ENCODE measurements around the gene SIPA1. TPM values are rescaled to one million over a fixed set of nuclear protein-coding genes. Genes with fewer than 3 reads are reported as not detected.

Gene SIPA1
- total RNA-seq, 4 donors from 2014 or later: 40.7 to 56.3 (median 45.8) TPM

DNA sequence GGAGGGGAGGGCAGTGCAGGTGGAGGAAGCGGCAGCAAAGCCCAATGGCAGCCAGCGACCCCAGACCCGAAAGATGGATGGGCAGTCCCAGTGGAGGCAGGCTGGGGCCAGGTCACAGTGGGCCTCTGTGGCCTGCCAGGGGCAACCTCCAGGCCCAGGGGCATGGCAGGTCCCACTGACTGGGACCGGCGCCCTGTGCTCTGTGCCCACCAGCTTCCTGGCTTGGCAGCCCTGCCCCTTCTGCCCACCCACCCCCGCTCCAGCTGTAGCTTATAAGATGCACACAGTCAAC is 38.0 kb upstream of the SIPA1 start:
- TF ChIP-seq EP300 (IDR thresholded peaks at IDR 0.05): no peak
- no peak for TF ChIP-seq CTCF (IDR thresholded peaks at IDR 0.05)
- TF ChIP-seq POLR2A (IDR thresholded peaks at IDR 0.05; ENCODE audit: low read depth): no peak
- TF ChIP-seq POLR2AphosphoS5 (IDR thresholded peaks at IDR 0.05): no peak
- no peaks in the 10 kb centered on the region for H3K9me3 ChIP-seq
- H3K27me3 ChIP-seq: no peaks in the 10 kb centered on the region
- no peak for DNase-seq (ENCODE audit: extremely low spot score)
- H3K36me3 ChIP-seq: peaks cover 9 to 81% (median 74%) of the 10 kb centered on the region in 4 donors
- H3K4me3 ChIP-seq: no peak overlapping the region
- intact Hi-C loops (cut with DNase I): no loop called here
- 100% methylated on average over 1 of the region's 6 CpGs for WGBS
- peaks cover 6 to 13% (median 12%) of the 10 kb centered on the region in 4 donors for H3K4me1 ChIP-seq
- no peak overlapping the region for H3K27ac ChIP-seq (replicated peaks in 1 of 4)

DNA sequence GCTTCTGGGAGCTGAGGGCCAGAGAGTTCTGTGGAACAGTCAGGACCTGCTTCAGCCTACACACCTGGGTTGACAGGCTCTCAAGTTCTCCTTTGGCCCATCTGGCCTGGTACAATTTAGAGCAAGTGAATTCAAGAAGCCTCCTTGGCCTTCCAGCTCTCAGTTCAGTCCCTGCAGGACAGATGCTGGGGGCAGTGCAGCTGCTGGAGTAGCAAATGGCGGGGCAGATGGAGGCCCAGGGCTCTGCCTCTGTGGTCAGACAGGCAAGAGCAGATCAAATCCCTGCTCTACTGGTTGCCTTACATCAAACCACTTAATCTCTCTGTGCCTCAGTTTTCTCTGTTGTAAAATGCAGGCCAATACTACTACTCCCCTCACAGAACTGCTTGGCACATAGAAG is 33.6 kb upstream of the SIPA1 start:
- no peak for DNase-seq (ENCODE audit: extremely low spot score)
- no peak for TF ChIP-seq CTCF (IDR thresholded peaks at IDR 0.05)
- no peak for TF ChIP-seq POLR2A (IDR thresholded peaks at IDR 0.05; ENCODE audit: low read depth)
- TF ChIP-seq EP300 (IDR thresholded peaks at IDR 0.05): no peak
- TF ChIP-seq POLR2AphosphoS5 (IDR thresholded peaks at IDR 0.05): no peak
- Histone ChIP-seq H3K36me3 (peaks cover 25 to 91% (median 78%) of the 10 kb centered on the region in 4 donors), H3K4me3 (no peak overlapping the region), H3K4me1 (peaks cover 23 to 38% (median 34%) of the 10 kb centered on the region in 4 donors), H3K27me3 (no peaks in the 10 kb centered on the region), H3K9me3 (no peaks in the 10 kb centered on the region), H3K27ac (replicated peaks in 1 of 4) (peak overlapping the region in 1 of 4 donors; percentile 96)
- intact Hi-C loops (cut with DNase I): no loop called here
- WGBS: 100% methylated on average over 1 of the region's 1 CpG

DNA sequence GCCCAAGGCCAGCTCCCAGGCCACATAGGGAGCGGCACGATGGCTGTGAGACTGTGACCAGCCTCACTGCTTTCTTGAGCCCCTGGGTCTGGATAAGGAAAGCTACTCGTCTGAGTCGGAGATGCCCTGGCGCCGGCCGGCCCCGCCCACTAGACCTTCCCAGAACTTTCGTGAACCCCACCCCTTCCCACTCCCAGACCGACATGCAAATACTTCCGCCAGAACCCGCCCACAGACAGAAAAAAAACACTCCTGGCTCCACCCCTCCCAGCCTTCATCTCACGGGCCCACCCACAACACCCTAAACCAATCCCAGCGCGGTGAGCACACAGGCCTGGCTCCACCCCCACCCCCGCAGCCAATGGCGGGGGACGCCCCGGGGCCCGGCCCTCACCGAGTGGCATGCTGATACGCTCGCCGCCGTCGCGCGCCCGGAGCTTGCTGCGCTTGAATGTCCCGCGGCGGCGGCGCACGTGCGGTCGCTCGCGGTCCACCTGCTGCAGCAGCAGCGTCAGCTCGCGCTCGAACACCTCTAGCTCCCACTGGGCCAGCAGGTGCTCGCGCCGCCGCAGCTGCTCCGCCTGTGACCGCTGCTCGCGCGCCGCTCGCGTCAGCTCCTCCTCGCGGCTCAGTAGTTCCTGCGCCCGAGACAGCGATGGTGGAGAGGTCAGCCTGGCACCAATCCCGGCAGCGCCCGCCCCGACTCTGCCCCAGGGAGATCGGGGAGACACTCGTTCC is 30.9 kb upstream of the SIPA1 start:
- Histone ChIP-seq H3K9me3 (no peaks in the 10 kb centered on the region), H3K4me3 (peak overlapping the region; percentile 44 to 50 (median 46)), H3K36me3 (peaks cover 25 to 77% (median 69%) of the 10 kb centered on the region in 4 donors), H3K27me3 (no peaks in the 10 kb centered on the region), H3K4me1 (peaks cover 47 to 66% (median 62%) of the 10 kb centered on the region in 4 donors), H3K27ac (replicated peaks in 1 of 4) (peak overlapping the region; percentile 83 to 96 (median 84))
- intact Hi-C loops (cut with DNase I): no loop called here
- WGBS: 40% methylated on average over 14 of the region's 67 CpGs
- peak; percentile 99 for DNase-seq (ENCODE audit: extremely low spot score)
- TF ChIP-seq POLR2A (IDR thresholded peaks at IDR 0.05; ENCODE audit: low read depth) (no peak), EP300 (IDR thresholded peaks at IDR 0.05) (peak; percentile 58), POLR2AphosphoS5 (IDR thresholded peaks at IDR 0.05) (peak; percentile 69 to 74), CTCF (IDR thresholded peaks at IDR 0.05) (no peak)

DNA sequence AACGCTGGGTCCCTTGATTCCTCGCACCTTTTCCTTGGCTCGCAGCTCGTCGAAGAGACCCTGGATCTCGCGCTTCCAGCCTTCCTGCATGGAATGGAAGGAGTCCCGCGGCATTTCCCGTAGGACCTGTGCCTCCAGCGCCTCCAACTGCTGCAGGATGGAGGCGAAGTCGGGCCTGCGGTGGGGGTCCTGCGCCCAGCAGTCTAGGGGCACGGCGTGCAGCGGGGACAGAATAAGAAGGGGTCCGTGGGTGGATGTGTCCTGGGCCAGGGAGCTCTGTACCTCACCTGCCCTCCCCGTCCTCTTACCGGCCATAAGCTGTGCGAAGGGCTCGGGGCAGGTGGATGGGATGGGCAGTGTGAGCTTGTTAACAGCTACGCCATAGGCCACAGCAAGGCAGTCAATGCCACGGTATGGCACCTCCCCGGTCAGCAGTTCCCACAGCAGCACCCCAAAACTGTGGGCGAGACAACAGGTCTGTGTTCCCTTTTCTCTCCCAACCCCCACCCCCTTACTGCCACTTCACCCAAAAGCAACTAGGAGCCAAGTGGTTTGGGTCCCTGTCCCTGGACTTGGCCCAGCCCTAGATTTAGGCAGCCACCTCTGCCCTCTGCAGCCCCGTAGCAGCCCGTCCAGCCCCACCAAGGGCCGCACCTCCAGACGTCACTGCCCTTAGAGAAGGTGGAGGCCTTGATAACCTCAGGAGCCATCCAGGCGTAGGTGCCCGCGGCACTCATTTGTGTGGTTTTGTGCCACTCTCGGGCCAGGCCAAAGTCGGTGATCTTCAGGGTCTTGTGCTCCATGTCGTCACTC is 30.1 kb upstream of the SIPA1 start:
- no peaks in the 10 kb centered on the region for H3K27me3 ChIP-seq
- peaks cover 25 to 77% (median 69%) of the 10 kb centered on the region in 4 donors for H3K36me3 ChIP-seq
- peak overlapping the region; percentile 44 to 50 (median 46) for H3K4me3 ChIP-seq
- TF ChIP-seq POLR2A (IDR thresholded peaks at IDR 0.05; ENCODE audit: low read depth) (no peak), EP300 (IDR thresholded peaks at IDR 0.05) (no peak), CTCF (IDR thresholded peaks at IDR 0.05) (no peak), POLR2AphosphoS5 (IDR thresholded peaks at IDR 0.05) (no peak)
- peaks cover 54 to 74% (median 69%) of the 10 kb centered on the region in 4 donors for H3K4me1 ChIP-seq
- no peak for DNase-seq (ENCODE audit: extremely low spot score)
- WGBS: 77% methylated on average over 23 of the region's 37 CpGs
- peak overlapping the region; percentile 68 to 96 (median 83) for H3K27ac ChIP-seq (replicated peaks in 1 of 4)
- intact Hi-C loops (cut with DNase I): no loop called here
- no peaks in the 10 kb centered on the region for H3K9me3 ChIP-seq
